ENCODE data around the gene VSX2. TPM values are rescaled to one million over a fixed set of nuclear protein-coding genes. Genes with fewer than 3 reads are reported as not detected.

Gene VSX2
- total RNA-seq, 3 donors from 2014 or later: not detected

- intact Hi-C loops (cut with DNase I; ENCODE audit: low total_unique reads): no loop called here
Measured at GRCh38 chr14:74308695-74309094, 69.4 kb downstream of the VSX2 start.

GRCh38 chr14:74309125-74310022, 70.1 kb downstream of the VSX2 start:
- no peak for DNase-seq (ENCODE audit: low spot score in 2 of 2)
- H3K9me3 ChIP-seq: no peaks in the 10 kb centered on the region
- TF ChIP-seq POLR2AphosphoS5 (IDR thresholded peaks at IDR 0.05) (no peak), CTCF (IDR thresholded peaks at IDR 0.05) (no peak), POLR2A (IDR thresholded peaks at IDR 0.05) (no peak)
- intact Hi-C loops (cut with DNase I; ENCODE audit: low total_unique reads): no loop called here
- no peaks in the 10 kb centered on the region for H3K4me1 ChIP-seq
- no peaks in the 10 kb centered on the region for H3K27me3 ChIP-seq
- H3K36me3 ChIP-seq: no peaks in the 10 kb centered on the region
- H3K4me3 ChIP-seq: no peak overlapping the region
- no peak overlapping the region for H3K27ac ChIP-seq

More at GRCh38 chr14:74308695-74309094, 69.4 kb downstream of the VSX2 start:
- no peak for TF ChIP-seq POLR2AphosphoS5 (IDR thresholded peaks at IDR 0.05)
- TF ChIP-seq CTCF (IDR thresholded peaks at IDR 0.05): no peak
- TF ChIP-seq POLR2A (IDR thresholded peaks at IDR 0.05): no peak
- Histone ChIP-seq H3K27me3 (no peaks in the 10 kb centered on the region), H3K9me3 (no peaks in the 10 kb centered on the region), H3K4me1 (no peaks in the 10 kb centered on the region), H3K4me3 (no peak overlapping the region), H3K36me3 (no peaks in the 10 kb centered on the region), H3K27ac (no peak overlapping the region)
- no peak for DNase-seq (ENCODE audit: low spot score in 2 of 2)

- Histone ChIP-seq H3K4me3 (no peak overlapping the region), H3K9me3 (no peaks in the 10 kb centered on the region), H3K27ac (no peak overlapping the region), H3K27me3 (no peaks in the 10 kb centered on the region), H3K4me1 (no peaks in the 10 kb centered on the region), H3K36me3 (no peaks in the 10 kb centered on the region)
- no peak for DNase-seq (ENCODE audit: low spot score in 2 of 2)
- intact Hi-C loops (cut with DNase I; ENCODE audit: low total_unique reads): no loop called here
- no peak for TF ChIP-seq CTCF (IDR thresholded peaks at IDR 0.05)
- TF ChIP-seq POLR2AphosphoS5 (IDR thresholded peaks at IDR 0.05): no peak
- TF ChIP-seq POLR2A (IDR thresholded peaks at IDR 0.05): no peak
Measured at GRCh38 chr14:74312161-74312560, 72.9 kb downstream of the VSX2 start.

Other genes with a start within 250 kb of the VSX2 start
- gene ENTPD5, start 220.2 kb upstream of the VSX2 start, total RNA-seq: 10 to 100 TPM; 10.2 to 52.1 (median 25.0) TPM
- 10 to 100 TPM; 10.6 to 24.9 (median 18.7) TPM for gene BBOF1, start 220.1 kb upstream of the VSX2 start, total RNA-seq
- gene ALDH6A1, start 155.0 kb upstream of the VSX2 start, total RNA-seq: 10 to 100 TPM; 26.9 to 78.9 (median 40.7) TPM
- 10 to 100 TPM; 11.1 to 13.0 (median 11.4) TPM for gene LIN52, start 154.5 kb upstream of the VSX2 start, total RNA-seq
- 10 to 100 TPM; 38.2 to 57.0 (median 54.7) TPM for gene ABCD4, start 63.5 kb downstream of the VSX2 start, total RNA-seq
- not detected for gene VRTN, start 109.0 kb downstream of the VSX2 start, total RNA-seq
- 1 to 10 TPM in 1 of 3 donors, under 1 TPM in 2; 0.33 to 1.0 (median 0.64) TPM for gene SYNDIG1L, start 186.8 kb downstream of the VSX2 start, total RNA-seq